Tibial artery (tissue), 4 donors: ENCODE results near the gene GALNT18.

ENCODE experiments used
- DNase-seq, 2 donors: peaks; one replicate each; pipeline ENCODE4 v3.0.0-alpha.2; 2019
- H3K27ac ChIP-seq, 2 donors: fragments of 200-600 bp; sonication (generic) in 1 of 2; 1 replicate in 1 of 2; 2 replicates in 1 of 2; pipeline ENCODE4 v1.5.1; 2018 to 2019; ENCODE audit warnings: mild to moderate bottlenecking in 1 of 2
- H3K27me3 ChIP-seq, 2 donors: fragments of 200-600 bp; sonication (generic) in 1 of 2; one replicate each; pipeline versions ENCODE4 v1.5.1 to v1.6.0; 2016 to 2019
- H3K36me3 ChIP-seq, 3 donors: fragments of 200-600 bp; sonication (generic) in 2 of 3; one replicate each; pipeline ENCODE4 v1.5.1; 2016 to 2019; ENCODE audit warnings: mild to moderate bottlenecking in 2 of 3
- H3K4me1 ChIP-seq, 4 donors: fragments of 200-600 bp; sonication (generic) in 2 of 4; 1 replicate in 3 of 4; 2 replicates in 1 of 4; pipeline ENCODE4 v1.5.1; 2016 to 2019
- H3K4me3 ChIP-seq, 2 donors: fragments of 200-600 bp; sonication (generic) in 1 of 2; 1 replicate in 1 of 2; 2 replicates in 1 of 2; pipeline ENCODE4 v1.5.1; 2018 to 2019; ENCODE audit warnings: mild to moderate bottlenecking in 2 of 2
- H3K9me3 ChIP-seq, 3 donors: fragments of 200-600 bp; sonication (generic) in 1 of 3; one replicate each; pipeline ENCODE4 v1.5.1; 2016 to 2019
- intact Hi-C: fragments of 100-400 bp; cut with DNase I; formaldehyde crosslinking; loops from one replicate; pipeline ENCODE4 v1.15.0; 2023; ENCODE audit warnings: low total_unique reads
- TF ChIP-seq, protein P1 (sequence below), 2 experiments: fragments of 200-600 bp in 1 of 2; fragments of 450-650 bp in 1 of 2; IDR thresholded peaks; one replicate each; pipeline ENCODE4 v1.5.1; 2017 to 2019; ENCODE audit warnings: antibody characterized with exemption in 2 of 2, mild to moderate bottlenecking in 1 of 2, moderate library complexity in 1 of 2

GALNT18 gene

DNA sequence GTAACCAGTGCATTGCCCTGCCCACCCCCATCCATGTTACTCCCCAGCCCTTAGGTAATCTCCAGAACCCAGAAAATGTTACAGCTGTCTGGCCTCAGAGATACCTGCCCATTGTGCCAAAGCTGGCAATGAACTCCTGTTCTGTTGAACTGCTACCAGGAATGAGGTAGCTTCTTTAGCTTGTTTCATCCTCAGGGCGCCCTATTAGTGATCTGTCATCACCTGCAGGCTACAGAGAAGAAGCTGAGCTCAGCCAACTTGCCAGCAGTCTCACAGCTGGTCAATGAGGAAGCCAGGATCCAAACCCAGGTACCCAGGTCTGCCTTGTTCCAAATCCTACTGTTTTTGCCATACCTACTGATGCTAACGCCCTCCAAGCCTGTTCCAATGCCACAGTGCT is 88.7 kb downstream of the GALNT18 start:
- Histone ChIP-seq H3K9me3 (no peaks in the 10 kb centered on the region), H3K36me3 (no peaks in the 10 kb centered on the region), H3K4me3 (no peak overlapping the region), H3K27ac (peak overlapping the region; percentile 17 to 24), H3K4me1 (peaks cover 0 to 78% (median 56%) of the 10 kb centered on the region in 4 donors), H3K27me3 (no peaks in the 10 kb centered on the region)
- TF ChIP-seq, protein P1, sequence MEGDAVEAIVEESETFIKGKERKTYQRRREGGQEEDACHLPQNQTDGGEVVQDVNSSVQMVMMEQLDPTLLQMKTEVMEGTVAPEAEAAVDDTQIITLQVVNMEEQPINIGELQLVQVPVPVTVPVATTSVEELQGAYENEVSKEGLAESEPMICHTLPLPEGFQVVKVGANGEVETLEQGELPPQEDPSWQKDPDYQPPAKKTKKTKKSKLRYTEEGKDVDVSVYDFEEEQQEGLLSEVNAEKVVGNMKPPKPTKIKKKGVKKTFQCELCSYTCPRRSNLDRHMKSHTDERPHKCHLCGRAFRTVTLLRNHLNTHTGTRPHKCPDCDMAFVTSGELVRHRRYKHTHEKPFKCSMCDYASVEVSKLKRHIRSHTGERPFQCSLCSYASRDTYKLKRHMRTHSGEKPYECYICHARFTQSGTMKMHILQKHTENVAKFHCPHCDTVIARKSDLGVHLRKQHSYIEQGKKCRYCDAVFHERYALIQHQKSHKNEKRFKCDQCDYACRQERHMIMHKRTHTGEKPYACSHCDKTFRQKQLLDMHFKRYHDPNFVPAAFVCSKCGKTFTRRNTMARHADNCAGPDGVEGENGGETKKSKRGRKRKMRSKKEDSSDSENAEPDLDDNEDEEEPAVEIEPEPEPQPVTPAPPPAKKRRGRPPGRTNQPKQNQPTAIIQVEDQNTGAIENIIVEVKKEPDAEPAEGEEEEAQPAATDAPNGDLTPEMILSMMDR (IDR thresholded peaks at IDR 0.05): no peak
- DNase-seq: no peak
- intact Hi-C loops: loop anchor here (10.0 kb wide), 1 partner anchor 252 kb away; no protein-coding TSS in a partner anchor

DNA sequence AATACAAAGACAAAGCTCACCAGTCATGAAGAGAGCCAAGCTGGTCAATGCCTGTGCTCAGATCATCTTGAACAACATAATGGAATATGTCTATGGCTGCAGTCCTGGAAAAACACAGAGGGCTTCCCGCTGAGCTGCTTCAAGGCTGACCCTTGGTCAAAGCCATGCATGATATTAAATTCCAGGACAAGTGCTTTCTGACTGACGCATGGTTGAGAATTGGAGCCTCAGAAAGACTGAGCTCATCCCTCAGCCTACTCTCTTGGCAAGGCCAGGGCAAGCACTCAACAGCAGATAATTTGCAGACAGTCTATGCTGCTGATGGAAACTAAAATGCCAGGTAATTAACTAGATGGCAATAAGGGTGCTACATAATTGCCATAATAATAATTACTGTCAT is 89.2 kb downstream of the GALNT18 start:
- Histone ChIP-seq H3K4me3 (no peak overlapping the region), H3K27me3 (no peaks in the 10 kb centered on the region), H3K27ac (peak overlapping the region in 1 of 2 donors; percentile 17), H3K4me1 (peaks cover 0 to 78% (median 51%) of the 10 kb centered on the region in 4 donors), H3K9me3 (no peaks in the 10 kb centered on the region), H3K36me3 (no peaks in the 10 kb centered on the region)
- no peak for DNase-seq
- TF ChIP-seq, protein P1 (IDR thresholded peaks at IDR 0.05): no peak
- intact Hi-C loops: loop anchor here (10.0 kb wide), 1 partner anchor 252 kb away; no protein-coding TSS in a partner anchor

DNA sequence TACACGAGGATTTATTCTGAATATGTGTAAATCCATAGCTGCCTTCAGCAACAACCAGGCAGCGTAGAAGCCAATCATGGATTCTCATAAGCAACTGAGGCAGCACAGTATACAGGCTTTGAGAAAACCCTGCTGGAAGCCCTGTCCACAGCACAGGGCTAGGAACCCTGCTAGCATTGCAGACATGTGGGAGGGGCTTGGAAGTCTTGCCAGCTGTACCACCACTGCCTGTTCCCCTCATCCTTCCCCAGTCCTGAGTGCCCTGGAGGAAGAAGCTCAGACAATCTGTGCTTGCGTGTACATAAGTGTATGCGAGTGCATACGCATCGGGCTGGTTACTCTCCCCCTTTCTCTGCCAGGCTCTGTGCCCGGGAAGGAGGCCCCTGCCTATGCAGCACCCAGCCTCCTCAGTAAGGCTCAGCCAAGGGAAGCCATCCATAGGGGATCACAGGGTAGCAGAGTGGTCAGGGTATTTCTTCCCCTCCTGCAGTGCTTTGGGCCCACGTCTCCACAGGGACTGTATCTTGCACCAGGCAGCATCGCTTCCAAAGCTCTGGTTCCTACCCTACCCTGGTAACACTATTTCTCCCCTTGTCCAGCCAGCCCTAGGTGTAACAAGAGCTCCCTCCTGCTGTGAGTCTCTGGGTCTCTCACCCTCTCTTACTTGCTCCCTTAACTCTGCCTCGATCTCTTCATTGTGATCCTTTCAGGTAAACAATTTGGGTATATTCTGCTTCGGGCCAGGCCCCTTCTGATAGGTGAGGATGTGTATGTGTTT is 90.5 kb downstream of the GALNT18 start:
- Histone ChIP-seq H3K27ac (peak overlapping the region in 1 of 2 donors; percentile 38), H3K36me3 (no peaks in the 10 kb centered on the region), H3K4me1 (peaks cover 0 to 73% (median 41%) of the 10 kb centered on the region in 4 donors), H3K27me3 (no peaks in the 10 kb centered on the region), H3K4me3 (no peak overlapping the region), H3K9me3 (no peaks in the 10 kb centered on the region)
- TF ChIP-seq, protein P1 (IDR thresholded peaks at IDR 0.05): no peak
- no peak for DNase-seq
- intact Hi-C loops: loop anchor here (10.0 kb wide), 1 partner anchor 253 kb away; no protein-coding TSS in a partner anchor

DNA sequence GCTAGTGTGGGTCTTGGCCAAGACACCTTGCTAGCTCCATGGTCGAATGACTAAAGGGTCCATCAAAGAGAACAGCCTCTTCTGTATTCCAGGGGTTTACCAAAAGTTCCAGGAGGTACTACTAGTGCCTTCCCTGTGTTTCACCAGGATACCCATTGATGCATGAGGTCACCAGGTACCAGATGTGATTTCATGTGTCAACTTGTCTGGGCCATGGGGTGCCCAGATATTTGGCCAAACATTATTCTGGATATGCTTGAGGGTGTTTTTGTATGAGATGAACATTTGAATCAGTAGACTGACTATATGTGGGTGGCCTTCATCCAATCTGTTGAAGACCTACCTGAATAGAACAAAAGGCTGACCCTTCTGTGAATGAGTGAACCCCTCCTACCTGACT is 92.8 kb downstream of the GALNT18 start:
- H3K4me1 ChIP-seq: peaks cover 0 to 63% (median 23%) of the 10 kb centered on the region in 4 donors
- no peaks in the 10 kb centered on the region for H3K27me3 ChIP-seq
- TF ChIP-seq, protein P1 (IDR thresholded peaks at IDR 0.05): no peak
- no peak overlapping the region for H3K27ac ChIP-seq
- H3K4me3 ChIP-seq: no peak overlapping the region
- intact Hi-C loops: loop anchor here (10.0 kb wide), 1 partner anchor 114 kb away; no protein-coding TSS in a partner anchor
- no peaks in the 10 kb centered on the region for H3K36me3 ChIP-seq
- DNase-seq: no peak
- H3K9me3 ChIP-seq: no peaks in the 10 kb centered on the region

DNA sequence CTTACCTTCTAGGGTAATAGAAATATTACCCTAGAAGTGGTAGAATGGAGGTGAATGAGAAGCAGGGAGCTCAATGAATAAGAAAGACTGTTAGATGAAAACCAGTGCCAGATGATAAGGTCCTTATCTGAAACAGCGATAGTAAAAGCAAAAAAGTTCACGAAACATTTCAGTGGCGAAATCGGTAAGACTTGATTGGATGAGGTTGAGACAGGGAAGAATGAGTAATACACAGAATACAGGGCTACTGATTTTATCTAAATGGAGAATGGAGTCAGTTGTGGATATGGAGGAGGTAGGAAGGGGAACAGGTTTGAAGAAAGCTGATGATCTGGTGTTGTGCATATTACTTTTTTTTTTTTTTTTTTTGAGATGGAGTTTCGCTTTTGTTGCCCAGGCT is 96.5 kb downstream of the GALNT18 start:
- no peaks in the 10 kb centered on the region for H3K9me3 ChIP-seq
- TF ChIP-seq, protein P1 (IDR thresholded peaks at IDR 0.05): no peak
- intact Hi-C loops: loop anchor here (10.0 kb wide), 1 partner anchor 110 kb away; no protein-coding TSS in a partner anchor
- H3K4me1 ChIP-seq: peaks cover 0 to 42% (median 3%) of the 10 kb centered on the region in 4 donors
- DNase-seq: no peak
- peak overlapping the region; percentile 41 to 50 for H3K27ac ChIP-seq
- no peak overlapping the region for H3K4me3 ChIP-seq
- no peaks in the 10 kb centered on the region for H3K27me3 ChIP-seq
- no peaks in the 10 kb centered on the region for H3K36me3 ChIP-seq
